Esophagus muscularis mucosa (tissue), 4 donors: Measurements from ENCODE around the gene EIF3I.

ENCODE experiments used
- CTCF ChIP-seq, 3 experiments: fragments of 200-600 bp in 2 of 3; fragments of 450-650 bp in 1 of 3; sonication (generic) in 2 of 3; IDR thresholded peaks; one replicate each; pipeline ENCODE4 v1.5.1; 2017 to 2019; ENCODE audit warnings: antibody characterized with exemption in 3 of 3, mild to moderate bottlenecking in 2 of 3, moderate library complexity in 1 of 3
- EP300 ChIP-seq: sonication (generic); formaldehyde crosslinking; IDR thresholded peaks from one replicate; pipeline ENCODE4 v1.6.1; 2017; ENCODE audit warnings: antibody characterized with exemption
- POLR2AphosphoS5 ChIP-seq, 2 donors: sonication (generic); formaldehyde crosslinking; IDR thresholded peaks; one replicate each; pipeline ENCODE4 v1.6.1; 2017; ENCODE audit warnings: antibody characterized with exemption in 2 of 2

- TF ChIP-seq EP300 (no peak), CTCF (IDR thresholded peaks at IDR 0.05) (no peak), POLR2AphosphoS5 (IDR thresholded peaks at IDR 0.05) (no peak)
These were observed 53.2 kb downstream of the EIF3I start for GRCh38 chr1:32275424-32275823.
